Stimulated activated CD8-positive, alpha-beta memory T cell treated with anti-CD3 and anti-CD28 coated beads, Interleukin-4, amount 100 ng/mL, for 1 hour (primary cell): ENCODE results near the gene ADGRG6.

Experiments
- DNase-seq, 2 donors: peaks; one replicate each; pipeline ENCODE4 v3.0.0-alpha.2; 2020; ENCODE audit warnings: low read depth in 2 of 2, low spot score in 1 of 2

The ADGRG6 gene

DNA sequence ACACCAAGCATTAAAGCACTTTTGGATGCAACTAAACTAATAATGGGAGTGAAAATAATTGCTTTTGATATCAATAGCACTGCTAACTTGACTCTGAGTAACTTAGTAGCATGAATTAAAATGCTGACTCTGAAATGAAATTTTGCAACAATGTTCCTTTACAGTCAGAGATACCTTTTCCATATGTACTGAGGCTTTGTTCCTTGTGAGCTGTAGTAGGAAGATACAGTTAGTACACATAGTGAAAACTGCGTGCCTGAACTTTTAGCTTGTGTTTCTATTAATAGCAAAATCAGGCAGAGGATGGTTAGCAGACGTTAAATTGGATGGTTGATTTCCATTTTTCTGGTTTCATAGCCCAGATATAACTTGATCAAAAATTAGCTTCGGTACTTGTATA lies 18.6 kb downstream of the ADGRG6 start:
- no peak for DNase-seq

DNA sequence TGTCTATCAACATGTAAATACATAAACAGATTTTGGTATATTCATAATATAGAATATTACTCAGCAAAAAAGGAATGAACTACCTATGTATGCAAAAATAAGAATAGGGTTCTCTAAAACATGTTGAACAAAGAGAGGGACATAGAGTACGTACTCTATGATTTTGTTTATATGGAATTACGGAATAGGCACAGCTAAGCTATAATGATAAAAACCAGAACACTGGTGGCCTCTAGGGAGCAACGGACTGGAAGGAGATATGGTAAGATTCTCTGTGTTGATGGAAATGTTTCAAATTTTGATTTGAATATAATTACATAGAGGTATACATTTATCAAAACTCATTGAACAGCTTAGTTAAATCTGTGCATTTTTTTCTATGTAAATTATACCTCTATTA lies 19.6 kb downstream of the ADGRG6 start:
- DNase-seq = no peak

DNA sequence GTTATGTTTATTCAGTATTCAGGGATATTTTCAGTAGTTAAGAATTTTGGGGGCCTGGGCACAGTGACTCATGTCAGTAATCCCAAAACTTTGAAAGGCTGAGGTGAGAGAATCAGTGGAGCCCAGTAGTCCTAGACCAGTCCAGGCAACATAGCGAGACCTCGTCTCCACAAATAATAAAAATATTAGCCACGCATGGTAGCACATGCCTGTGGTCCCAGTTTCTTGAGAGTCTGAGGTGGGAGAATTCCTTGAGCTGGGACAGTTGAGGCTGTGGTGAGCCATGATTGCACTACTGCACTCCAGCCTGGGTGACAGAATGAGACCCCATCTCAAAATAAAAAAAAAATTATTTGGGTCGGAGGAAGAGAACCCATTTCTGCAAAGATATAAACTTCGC lies 20.3 kb downstream of the ADGRG6 start:
- DNase-seq = no peak

DNA sequence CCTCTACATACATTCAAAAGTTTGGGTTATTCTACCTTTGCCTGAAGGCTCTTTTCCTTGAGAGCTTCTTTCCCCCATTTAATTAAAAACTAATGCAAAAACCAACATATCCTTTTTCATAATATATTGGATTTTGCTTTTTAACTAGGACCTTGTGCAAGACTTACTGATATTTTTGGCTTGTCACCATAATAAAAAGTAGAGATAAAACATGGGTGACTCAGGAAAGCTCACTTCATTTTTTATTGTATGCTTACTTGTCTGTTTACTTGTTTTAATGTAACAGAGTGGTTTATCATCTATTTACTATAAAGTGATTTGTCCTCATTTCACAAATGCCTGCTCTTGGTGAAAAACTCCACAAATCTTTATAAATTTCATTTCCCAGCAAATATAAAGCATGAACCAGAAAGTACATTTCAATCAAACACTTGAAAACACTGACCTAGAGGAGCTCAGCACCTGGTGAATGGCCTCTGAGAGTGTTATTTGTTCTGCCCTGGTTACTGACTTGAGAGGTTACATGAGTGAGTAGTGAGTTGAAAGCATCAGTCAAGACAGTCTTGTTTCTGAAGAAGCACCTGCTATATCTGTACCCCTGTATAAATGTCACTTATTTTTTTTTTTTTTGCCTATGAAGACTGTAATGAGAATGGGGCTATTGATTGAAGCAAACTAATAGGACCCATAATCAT lies 20.8 kb downstream of the ADGRG6 start:
- no peak for DNase-seq

DNA sequence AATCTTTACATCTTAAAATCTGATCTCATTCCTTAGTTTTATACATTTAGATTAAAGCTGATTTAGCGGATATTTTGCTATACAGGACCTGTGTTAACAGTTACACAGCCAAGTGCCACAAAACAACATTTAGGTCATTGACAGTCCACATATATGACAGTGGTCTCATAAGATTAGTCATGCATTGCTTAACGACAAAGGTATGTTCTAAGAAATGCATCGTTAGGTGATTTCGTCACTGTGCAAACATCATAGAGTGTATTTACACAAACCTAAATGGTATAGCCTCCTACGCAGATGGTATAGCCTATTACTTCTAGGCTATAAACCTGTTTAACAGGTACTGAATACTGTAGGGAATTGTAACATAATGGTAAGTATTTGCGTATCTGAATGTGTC lies 21.6 kb downstream of the ADGRG6 start:
- DNase-seq = no peak

DNA sequence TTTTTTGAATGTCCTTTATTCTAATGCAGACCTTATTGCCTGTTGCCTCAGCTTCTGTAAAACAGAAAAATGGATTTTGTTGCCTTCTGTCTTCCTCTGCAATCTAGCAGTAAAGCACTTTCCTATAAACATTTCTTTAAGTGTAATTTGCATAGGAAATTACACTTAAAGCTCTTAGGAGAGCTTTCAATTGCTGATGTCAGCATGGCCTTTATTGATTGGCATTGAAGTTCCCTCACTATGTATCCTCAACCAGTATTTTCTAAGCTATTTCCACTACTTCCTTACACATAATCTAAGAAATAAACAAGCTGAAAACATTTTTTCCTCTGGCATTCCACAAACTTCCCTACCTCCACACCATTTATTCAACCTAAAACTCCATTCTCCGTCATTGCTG lies 22.3 kb downstream of the ADGRG6 start:
- DNase-seq = no peak

DNA sequence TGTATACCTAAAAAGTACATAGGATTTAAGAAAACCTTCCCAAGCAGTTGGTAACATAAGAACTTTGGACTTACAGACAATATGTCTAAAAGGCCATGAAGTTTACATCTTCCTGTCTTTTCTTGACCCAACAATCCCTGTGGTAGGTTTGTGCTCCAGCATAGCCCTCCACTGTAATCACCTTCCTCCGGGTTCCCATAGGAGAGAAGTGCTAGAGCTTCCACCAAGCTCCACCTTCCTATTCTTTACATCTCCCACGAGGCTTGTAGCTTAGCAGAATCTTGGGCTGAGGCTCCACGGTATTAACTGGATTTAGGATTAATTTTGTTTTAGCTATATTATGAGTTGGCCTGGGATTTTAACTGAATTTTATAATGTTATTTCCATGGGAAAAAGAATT lies 23.3 kb downstream of the ADGRG6 start:
- no peak for DNase-seq

DNA sequence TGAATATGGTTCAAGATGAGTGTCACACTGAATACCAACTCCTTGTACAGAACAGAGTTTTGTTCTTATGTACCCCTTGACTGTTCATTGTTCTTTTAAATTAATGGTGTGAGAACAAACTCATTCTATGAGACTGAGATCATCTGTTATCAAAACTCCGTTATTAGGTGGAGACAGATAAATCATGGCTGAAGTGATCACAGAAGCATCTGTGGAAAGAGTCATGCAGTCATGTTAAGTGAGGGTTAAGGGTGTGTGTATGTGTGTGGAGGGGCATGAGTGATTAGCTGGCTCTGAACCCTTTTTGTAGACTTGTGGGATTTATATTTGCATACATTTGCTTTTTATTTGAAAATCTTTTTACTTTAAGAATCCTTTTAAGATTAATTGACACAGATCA lies 24.7 kb downstream of the ADGRG6 start:
- no peak for DNase-seq

DNA sequence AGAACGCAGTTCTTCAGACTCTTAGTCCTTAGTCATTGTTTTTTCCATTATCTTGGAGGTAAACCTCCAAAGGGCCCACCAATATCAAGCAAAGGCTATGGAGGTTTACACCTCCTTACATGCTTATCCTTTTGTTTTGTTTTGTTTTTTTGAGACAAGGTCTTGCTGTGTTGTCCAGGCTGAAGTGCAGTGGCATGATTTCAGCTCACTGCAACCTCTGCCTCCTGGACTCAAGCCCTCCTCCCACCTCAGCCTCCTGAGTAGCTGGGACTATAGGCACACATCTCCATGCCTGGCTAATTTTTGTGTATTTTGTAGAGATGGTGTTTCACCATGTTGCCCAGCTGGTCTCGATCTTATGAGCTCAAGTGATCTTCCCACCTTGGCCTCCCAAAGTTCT lies 26.3 kb downstream of the ADGRG6 start:
- DNase-seq = no peak

DNA sequence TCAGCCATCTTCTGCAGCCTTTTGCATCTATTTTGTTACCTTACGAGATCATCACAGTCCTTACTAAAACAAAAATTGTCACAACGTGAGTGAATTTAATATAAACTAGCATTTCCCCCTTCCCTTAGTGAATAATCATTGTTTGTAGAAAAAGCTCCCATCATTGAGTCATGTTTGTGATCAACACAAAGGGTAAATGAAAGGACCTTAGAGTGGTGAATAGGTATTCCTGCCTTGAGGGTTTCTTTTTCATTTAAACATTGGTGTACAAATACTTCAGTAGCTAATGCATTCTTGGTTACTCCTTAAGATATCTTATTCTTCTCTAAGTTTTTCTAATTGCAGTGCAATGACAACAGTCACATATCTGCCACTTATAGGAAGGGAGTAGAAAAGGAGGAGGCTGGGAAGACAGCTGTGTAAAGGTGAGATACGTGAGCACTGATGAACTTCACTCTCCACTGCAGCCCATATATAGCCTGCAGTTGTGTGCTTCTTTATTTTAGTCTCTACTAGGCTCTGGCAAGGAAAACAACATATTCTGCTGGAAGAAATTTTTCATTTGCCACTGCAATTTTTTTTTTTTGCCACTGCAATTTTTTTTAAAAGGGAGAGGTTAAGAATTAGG lies 27.8 kb downstream of the ADGRG6 start:
- no peak for DNase-seq

DNA sequence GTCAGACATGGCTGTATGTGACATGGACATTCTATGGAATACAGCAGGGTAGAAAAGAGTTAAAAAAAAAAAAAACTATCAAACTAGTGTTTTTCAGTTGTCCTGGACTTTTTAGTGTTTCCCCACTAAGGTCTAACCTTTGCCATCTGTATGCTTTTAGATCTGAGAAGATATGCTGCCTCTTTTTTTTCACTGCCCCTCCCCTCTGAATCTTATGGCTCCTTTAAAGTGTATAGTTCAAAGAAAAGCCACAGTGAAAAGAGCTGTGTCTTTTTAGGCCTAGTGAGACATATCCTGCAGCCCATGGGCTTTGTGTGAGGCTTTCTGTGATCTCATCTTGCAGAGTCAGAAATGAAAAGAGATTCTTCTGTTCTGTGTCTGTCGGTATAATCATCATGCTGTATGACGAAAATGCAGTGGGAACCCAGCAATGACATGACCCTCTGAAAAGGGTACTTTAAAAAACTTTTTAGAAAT lies 29.3 kb downstream of the ADGRG6 start:
- no peak for DNase-seq

DNA sequence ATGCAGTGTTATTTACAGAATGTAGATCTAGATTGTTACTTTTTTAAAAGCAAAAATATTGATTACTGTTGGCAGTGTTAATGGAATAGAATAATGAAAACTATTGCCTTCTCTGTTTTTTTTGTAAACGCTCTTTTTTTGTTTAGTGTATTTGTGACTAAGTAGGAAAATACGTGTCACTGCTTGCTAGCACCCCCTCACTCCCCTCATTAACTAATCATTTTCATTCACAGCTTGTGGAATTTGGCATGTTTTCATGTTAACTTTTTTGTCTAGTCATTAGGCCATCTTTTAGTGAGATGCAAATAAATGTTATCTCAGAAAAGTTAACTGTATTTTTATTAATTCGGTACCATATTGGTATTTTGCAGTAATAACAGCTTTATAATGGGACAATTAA lies 29.8 kb downstream of the ADGRG6 start:
- no peak for DNase-seq

DNA sequence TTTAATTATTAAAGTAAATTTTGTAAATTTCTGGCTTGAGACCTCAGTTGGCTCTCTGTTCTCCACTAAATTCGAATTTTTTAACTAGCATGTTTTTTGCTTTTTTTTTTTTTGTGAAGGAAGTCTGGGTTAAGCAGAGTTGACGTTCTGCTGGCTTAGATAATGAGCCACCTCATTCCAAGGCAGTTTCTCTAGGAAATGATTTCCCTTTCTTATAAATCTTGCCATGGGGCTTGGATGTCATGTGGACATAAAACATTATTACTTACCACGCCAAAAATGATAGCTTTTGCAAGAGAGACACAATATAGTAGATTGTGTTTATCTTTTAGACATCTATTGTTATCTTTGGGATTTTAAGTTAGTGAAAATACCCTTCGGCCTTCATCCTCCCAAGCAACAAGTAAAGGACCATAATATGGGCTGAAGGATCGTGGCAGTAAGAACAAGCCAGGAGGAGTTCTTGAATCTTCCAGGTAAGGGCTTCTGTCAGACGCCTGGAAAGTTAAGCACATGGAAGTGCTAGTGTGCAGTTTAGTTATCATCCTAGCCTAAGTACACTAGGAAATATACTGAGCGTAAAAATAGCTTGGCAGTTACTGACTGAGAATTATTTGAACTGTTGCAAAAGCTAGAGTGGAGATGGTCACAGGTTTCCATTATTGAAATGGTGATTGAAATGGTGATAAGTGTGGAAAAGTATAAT lies 30.7 kb downstream of the ADGRG6 start:
- no peak for DNase-seq

DNA sequence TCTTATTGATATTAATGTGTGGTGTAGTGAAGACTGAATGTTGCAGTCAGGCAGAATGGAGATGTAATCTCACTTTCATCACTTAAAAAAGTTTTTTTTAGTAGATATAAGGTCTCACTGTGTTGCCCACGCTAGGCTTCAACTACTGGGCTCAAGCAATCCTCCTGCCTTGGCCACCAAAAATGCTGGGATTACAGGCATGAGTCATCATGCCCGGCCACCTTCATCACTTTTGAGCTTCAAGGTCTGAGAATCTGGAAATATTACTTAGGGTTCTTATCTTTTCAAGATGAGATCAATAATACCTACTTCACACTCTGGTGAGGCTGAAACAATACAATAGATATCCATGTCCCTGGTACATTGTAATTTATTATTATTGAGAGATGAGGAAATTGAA lies 31.6 kb downstream of the ADGRG6 start:
- DNase-seq = no peak

DNA sequence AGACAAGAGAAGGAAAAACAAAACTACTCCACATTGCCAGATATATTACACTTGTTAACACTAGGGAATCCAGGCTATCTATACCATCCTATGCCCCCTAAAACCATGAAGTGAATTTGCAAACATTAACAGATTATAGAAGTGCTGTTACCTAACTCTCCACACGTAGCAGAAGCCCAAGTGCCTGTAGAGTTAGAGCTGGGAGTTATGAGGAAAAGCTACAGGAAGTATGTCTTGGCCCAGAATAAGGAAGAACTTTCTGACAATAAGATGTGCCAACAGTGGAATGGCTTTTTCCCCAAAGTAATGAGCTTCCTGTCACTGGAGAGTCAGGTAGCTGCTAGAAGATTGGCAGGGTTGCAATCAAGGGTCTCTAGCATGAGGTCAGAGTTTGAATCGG lies 32.5 kb downstream of the ADGRG6 start:
- no peak for DNase-seq

DNA sequence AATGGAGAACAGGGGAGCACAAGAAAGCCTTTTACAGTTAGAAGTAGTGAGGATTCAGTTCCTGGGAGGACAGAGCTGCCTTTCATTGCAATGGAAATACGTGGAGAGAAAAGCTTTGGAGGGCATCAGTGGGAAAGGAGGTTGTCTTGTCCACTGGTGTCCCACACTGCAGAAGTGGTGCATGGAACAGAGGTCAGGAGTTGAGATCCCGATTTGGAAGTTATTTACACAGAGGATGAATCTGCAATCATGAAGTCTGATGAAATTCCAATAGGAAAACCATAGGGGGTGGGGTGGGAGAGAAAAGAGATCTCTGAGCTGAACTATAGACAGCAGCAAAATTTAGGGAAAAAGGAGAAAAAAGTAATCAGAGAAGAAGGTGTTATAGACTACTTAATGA lies 33.6 kb downstream of the ADGRG6 start:
- no peak for DNase-seq

DNA sequence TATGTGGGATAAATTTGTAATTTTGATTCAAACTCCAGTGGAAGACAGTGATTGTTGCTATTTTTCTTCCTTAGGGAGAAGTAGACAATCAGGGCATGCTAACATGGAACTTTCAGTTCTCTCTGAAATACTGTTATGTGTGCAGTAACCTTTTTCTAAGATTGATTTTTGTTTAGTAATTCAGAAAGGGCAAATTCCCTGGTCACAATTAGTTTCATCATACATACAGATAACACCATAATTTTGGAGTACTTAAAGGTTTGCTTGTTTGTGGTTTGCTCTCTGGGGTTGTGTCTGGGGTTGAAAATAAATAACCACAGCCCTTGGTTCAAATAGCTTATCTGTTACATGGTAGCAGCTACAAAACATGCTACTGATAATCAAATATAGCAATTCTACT lies 34.4 kb downstream of the ADGRG6 start:
- no peak for DNase-seq

DNA sequence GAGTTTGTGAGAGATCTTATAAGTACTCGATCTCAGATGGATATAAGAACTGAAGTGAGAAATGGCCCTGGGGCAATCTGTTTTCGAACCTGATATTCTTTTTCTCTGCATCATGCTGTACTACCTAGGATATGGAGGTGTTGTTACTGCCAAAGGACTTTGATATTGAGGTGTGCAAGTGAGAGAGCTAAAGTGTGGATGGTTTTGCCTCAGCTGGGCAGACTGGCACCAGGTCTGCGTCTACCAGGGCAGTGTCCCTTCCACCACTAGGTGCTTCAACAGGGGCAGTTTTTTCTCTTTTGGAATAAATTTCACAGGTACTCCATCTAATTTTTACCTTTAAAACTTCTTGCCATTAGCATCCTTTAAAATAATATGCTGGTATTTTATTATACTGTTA lies 35.0 kb downstream of the ADGRG6 start:
- no peak for DNase-seq

DNA sequence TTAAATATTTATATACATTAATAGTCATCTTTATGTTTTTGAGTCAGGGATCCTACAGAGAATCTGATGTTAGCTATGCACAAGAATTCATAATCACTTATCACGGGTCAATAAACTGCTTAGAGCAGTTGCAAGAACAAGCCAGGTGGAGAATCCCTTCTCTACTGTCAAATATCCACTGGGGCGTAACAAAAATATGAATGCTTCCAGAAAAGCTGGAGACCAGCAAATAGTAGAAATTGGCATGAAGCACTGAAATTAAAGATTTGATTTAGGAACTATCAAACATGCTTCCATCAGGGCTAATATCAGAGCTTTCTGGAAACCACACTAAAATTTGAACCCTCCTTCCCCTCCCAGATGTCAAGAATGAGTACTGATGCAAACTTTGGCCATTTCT lies 37.3 kb downstream of the ADGRG6 start:
- DNase-seq = no peak

DNA sequence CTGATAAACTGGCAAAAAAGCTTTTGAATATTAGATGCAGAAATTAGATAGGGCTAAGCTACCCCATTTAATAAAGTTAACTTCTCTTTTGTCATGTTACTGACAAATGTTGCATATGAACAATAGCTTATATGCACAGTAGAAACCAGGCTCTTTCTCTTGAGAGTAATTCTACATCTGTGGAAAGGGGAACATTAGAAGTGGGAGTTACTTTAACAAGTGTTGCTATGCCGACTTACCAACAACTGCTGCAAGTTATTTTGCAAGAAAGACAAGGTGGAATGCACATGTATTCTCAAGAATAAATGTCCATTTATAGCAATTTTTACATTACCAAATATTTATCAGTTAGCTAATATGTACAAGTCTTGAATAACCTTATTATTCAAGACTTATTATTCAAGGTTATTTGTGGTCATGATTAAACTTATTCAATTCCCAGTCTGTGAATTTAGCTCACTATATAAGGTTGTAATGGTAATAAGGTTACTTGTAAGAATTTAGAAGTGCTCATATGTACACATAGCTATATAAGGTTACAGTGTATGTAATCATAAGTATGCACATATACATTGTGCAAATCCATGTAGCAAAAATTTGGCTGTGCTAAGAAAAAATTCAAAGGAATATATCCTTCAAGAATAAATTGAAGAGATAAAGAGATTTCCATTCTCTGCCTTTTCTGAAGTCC lies 38.3 kb downstream of the ADGRG6 start:
- DNase-seq = no peak

DNA sequence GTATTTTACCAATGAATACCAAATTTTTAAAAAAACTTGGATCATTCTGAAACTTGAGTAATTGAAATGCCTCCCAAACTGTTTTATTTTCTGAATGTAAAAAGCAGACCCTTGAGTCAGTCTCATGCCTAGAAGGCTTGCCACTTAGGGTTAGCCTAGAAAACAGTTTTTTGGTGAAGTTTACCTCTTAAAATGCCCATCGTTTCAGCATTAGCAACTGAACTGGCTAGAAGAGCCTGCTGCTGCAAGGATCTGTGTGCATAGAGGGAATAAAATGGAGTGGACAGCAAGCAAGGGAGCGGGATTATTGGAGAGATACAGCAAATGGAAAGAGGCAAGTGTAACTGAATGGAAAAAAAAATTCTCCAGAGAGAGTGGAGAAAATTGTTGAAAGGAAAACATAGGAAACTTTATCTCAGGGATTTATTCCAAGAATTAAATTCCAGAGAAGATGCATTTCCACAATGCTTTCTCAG lies 40.1 kb downstream of the ADGRG6 start:
- DNase-seq = no peak

DNA sequence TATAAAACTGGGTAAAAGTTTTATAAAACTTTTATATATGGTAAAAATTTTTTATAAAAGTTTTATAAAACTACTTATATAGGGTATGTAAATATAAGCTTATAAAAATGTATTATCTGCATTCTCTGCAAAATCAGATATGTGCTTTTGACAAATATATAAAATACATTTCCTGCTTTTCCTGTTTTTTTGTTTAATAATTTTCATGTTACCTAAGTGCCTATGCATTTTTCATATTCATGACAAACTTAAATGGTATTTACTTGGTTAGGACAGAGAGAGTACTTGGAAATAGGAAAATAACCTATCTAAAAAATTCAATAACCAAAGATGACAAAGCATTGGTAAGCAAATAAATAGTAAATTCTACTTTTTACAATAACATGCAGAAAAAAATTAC lies 41.2 kb downstream of the ADGRG6 start:
- DNase-seq = no peak
